Measurements from ENCODE around the gene KIF3C. TPM values are rescaled to one million over a fixed set of nuclear protein-coding genes. Genes with fewer than 3 reads are reported as not detected.

Gene KIF3C
- total and polyA plus RNA-seq, 2 of the 8 experiments (the other 6 are each of a cell fraction or from before 2014, with no cell fraction given), result 13.4 to 58.1 TPM

- Histone ChIP-seq H3K9ac (replicated peaks in 1 of 4; ENCODE audit: extremely low read depth in 1 of 4, low read depth in 3 of 4, low read length in 3 of 4) (no peak overlapping the region), H4K20me1 (replicated peaks in 1 of 2; ENCODE audit: control insufficient read depth in 1 of 2, insufficient read depth in 2 of 2, low read length in 2 of 2) (no peaks in the 10 kb centered on the region), H2BK12ac (ENCODE audit: low read depth, low read length) (no peak overlapping the region), H2BK5ac (ENCODE audit: low read depth, low read length) (no peak overlapping the region), H2BK20ac (ENCODE audit: low read length) (no peak overlapping the region), H3K4me1 (replicated peaks in 1 of 4; ENCODE audit: control insufficient read depth in 3 of 4, insufficient read depth in 4 of 4, low read length in 3 of 4) (peaks cover 3 to 8% (median 4%) of the 10 kb centered on the region in 4 experiments; a peak in 4 of 7 replicates), H2BK120ac (replicated peaks; ENCODE audit: low read depth, low read length) (no peak overlapping the region), H3K79me2 (ENCODE audit: control insufficient read depth in 1 of 2, insufficient read depth in 2 of 2, low read length in 2 of 2) (no peaks in the 10 kb centered on the region), H3K18ac (ENCODE audit: extremely low read depth, low read length) (no peak overlapping the region), H3K79me1 (ENCODE audit: low read depth, low read length) (no peaks in the 10 kb centered on the region), H2AK5ac (ENCODE audit: low read depth, low read length) (no peak overlapping the region), H4K5ac (ENCODE audit: insufficient read length, low read depth, low read length) (no peak overlapping the region), H3K23ac (ENCODE audit: insufficient read length) (no peak overlapping the region), H3K56ac (replicated peaks; ENCODE audit: insufficient read length, low read depth, low read length) (no peak overlapping the region), H3K4me3 (ENCODE audit: extremely low read depth in 1 of 4, insufficient read depth in 2 of 4, low read depth in 3 of 4, low read length in 4 of 4) (no peak overlapping the region), H3K27me3 (replicated peaks in 1 of 4; ENCODE audit: control insufficient read depth in 3 of 4, extremely low read depth in 1 of 4, insufficient read depth in 3 of 4, low read length in 3 of 4) (no peaks in the 10 kb centered on the region), H3K14ac (ENCODE audit: insufficient read length) (no peak overlapping the region), H3K27ac (ENCODE audit: low read depth, low read length) (no peak overlapping the region), H3K23me2 (ENCODE audit: low read depth, low read length) (no peaks in the 10 kb centered on the region), H2BK15ac (ENCODE audit: low read length) (no peak overlapping the region), H3K4me2 (ENCODE audit: insufficient read depth in 1 of 2, low read depth in 2 of 2, low read length in 2 of 2) (no peak overlapping the region), H3K4ac (replicated peaks; ENCODE audit: insufficient read length, low read depth, low read length) (no peak overlapping the region), H3K9me3 (ENCODE audit: insufficient read depth in 2 of 2, low read depth in 1 of 2, low read length in 1 of 2) (no peaks in the 10 kb centered on the region), H3K36me3 (ENCODE audit: control insufficient read depth in 2 of 4, insufficient read depth in 4 of 4, low read length in 3 of 4) (no peaks in the 10 kb centered on the region), H4K8ac (ENCODE audit: extremely low read depth, insufficient read depth, low read length) (no peak overlapping the region), H2AFZ (ENCODE audit: low read length) (no peak overlapping the region), H4K91ac (replicated peaks; ENCODE audit: insufficient read length, low read length) (no peak overlapping the region)
- no peak for TF ChIP-seq RNF2 (IDR thresholded peaks at IDR 0.05; ENCODE audit: borderline replicate concordance, low read depth, low read length, missing control alignments, poor library complexity, severe bottlenecking)
- TF ChIP-seq EZH2 (IDR thresholded peaks at IDR 0.05; ENCODE audit: low read depth, low read length, severe bottlenecking), result no peak
- no peak for TF ChIP-seq MAFK (IDR thresholded peaks at IDR 0.05; ENCODE audit: low read depth, low read length)
- TF ChIP-seq SP2 (IDR thresholded peaks at IDR 0.05; ENCODE audit: low read length), result no peak
- TF ChIP-seq TAF1 (IDR thresholded peaks at IDR 0.05; ENCODE audit: low read depth, low read length), result no peak
- no peak for TF ChIP-seq SP1 (IDR thresholded peaks at IDR 0.05; ENCODE audit: low read depth, low read length)
- no peak for TF ChIP-seq GABPA (IDR thresholded peaks at IDR 0.05; ENCODE audit: borderline replicate concordance, insufficient read depth, low read length)
- no peak for TF ChIP-seq SIRT6 (IDR thresholded peaks at IDR 0.05; ENCODE audit: low read length)
- TF ChIP-seq SUZ12 (IDR thresholded peaks at IDR 0.05; ENCODE audit: low read length), result no peak
- no peak for TF ChIP-seq YY1 (IDR thresholded peaks at IDR 0.05; ENCODE audit: low read depth, low read length)
- TF ChIP-seq CBX5 (IDR thresholded peaks at IDR 0.05; ENCODE audit: low read depth, low read length), result no peak
- no peak for TF ChIP-seq CEBPB (IDR thresholded peaks at IDR 0.05; ENCODE audit: low read depth, low read length)
- no peak for TF ChIP-seq POU5F1 (IDR thresholded peaks at IDR 0.05; ENCODE audit: low read depth, low read length)
- 92% methylated on average over 1 of the region's 1 CpG; no CpG with 5 or more reads in 1 of the 2 experiments for WGBS, 2 experiments (ENCODE audit: extremely low coverage in 1 of 2, insufficient coverage in 1 of 2, insufficient read length in 1 of 2, insufficient replicate concordance in 2 of 2, low coverage in 1 of 2, low lambda C conversion rate in 2 of 2, missing lambda C conversion rate in 1 of 2)
- FAIRE-seq (no peak), DNase-seq (ENCODE audit: low read depth in 1 of 2, low spot score in 2 of 2) (no peak)
- CTCF ChIA-PET (ENCODE audit: partially characterized antibody), result interaction anchor here (0.6 to 1.6 kb wide), 3 partner anchors 11 to 48 kb away, joined by 3 to 4 read pairs (median 3); no protein-coding TSS in a partner anchor
- POLR2A ChIA-PET (ENCODE audit: partially characterized antibody), result interaction anchor here (1.1 kb wide), 1 partner anchor 23 kb away, joined by 3 read pairs; no protein-coding TSS in a partner anchor
These were observed 25.8 kb upstream of the KIF3C start for GRCh38 chr2:26008095-26008494.

Measured in H1 (cell line).